NCI-H774 (cell line): ENCODE measurements around the gene RGS6.

Experiments
- DNase-seq: peaks from one replicate; lab custom pipeline; 2025; lab: John Stamatoyannopoulos, UW

The RGS6 gene

DNA sequence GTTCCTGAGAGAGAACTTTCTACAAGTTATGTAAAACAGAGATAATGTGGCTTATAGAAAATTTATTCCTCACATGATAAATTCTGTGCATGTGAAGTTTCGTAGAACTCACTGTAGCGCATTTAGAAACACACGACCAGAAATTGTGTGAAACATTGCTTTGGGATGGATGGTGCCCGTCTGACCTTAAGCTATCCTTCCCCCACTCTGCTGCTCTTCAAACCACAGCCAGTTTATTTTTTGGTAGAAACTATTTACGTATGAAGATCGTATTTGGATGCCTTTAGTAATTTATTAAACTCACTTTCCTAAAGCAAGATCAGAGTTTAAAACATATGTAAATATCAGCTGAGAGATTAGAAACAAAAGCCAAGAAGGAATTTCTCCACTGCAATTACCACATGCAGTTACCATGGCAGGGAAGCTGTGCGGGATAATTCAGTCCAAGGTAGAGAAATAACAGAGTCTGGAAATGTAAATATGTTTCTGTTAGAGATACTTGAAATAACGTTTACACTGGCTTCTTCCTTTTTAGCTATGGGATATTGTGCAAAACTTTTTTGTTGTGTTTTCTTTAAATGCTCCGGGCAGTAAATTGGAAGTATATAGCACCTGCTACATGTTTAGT is 382.7 kb downstream of the RGS6 start:
- DNase-seq = no peak

GRCh38 chr14:72315714-72316113 is 383.5 kb downstream of the RGS6 start:
- DNase-seq = no peak

DNA sequence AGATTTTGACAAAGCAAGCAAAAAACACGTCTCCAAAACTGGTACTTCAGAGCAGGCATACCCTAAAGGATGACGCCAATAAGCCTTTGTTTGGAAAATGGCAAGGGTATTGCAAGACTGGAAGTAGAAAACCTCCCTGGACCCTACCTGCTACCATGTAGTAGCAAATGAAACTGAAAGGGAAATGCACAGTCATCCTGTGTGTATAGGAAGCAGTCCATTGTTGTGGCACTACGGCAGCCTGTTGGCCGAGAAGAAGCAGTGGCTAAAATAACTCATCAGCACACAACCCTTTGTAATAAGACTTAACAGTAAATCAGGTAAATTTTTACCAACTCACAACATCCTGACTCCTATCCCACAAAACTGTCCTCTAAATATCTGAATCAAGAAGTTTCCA is 386.4 kb downstream of the RGS6 start:
- no peak for DNase-seq

DNA sequence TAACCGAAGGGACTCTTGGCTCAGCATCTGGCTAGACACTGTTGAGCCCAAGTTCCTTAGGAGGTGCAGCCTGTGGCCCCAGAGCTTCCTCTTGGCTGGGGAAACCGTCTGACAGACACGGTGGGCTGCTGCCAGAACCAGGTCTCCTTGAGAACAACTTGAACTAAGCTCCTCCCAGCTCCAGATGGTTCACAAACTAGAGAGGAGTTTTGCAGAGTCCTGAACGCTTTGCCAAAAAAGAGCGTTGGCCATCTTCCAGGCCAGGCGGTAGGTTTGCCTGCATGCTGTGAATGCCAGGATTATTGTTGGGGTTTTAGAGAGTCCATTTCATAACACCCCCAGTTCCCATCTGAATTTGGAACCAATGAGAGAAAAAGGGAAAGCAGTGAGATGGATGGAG is 399.8 kb downstream of the RGS6 start:
- no peak for DNase-seq

GRCh38 chr14:72332871-72333270 is 400.6 kb downstream of the RGS6 start:
- DNase-seq = no peak

DNA sequence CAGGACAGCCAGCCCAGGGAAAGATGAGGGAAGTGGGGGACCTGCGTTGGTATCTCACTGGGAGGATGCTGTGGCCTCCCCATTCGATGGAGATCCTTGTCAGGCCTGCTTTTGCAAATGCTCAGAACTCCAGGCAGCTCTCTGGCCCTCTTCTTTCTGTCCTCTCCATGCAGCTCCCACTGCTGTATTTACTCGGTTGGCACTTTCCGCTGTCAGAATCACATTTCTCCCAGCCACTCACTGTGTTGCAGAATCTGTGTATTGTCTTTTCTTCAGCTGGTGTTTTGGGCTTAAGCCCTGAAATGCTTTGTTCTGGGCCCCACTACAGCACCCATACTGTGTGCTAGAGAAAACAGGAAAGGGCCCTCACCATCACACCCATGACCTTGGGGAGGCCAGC is 401.1 kb downstream of the RGS6 start:
- DNase-seq = no peak

DNA sequence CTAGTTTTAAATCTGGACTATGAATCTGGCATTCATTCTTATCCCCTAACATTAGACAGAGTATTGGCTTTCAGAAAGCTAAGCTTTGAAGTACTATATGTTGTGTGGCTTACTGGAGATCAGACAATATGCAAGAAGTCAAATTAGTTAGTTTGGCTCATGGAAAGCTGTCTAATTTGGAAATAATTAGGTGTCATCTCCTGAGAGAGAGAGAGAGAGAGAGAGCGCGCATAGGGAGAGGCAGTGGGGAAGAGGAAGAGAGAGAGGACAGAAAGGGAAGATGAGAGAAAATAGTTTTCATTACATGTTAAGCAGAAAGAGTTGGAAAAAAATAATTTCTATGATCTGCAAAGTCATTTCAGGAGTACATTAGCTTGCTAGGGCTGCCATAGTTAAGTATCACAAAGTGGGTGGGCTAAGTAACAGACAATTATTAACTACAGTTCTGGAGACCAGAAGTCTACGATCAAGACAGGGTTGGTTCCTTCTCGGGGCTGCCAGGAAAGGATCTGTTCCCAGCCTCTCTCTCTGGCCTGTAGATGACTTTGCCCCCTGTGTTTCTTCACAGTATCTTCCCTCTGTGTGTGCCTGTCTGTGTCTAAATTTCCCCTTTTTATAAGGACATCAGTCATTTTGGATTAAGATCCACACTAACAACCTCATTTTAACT is 404.2 kb downstream of the RGS6 start:
- DNase-seq = no peak

DNA sequence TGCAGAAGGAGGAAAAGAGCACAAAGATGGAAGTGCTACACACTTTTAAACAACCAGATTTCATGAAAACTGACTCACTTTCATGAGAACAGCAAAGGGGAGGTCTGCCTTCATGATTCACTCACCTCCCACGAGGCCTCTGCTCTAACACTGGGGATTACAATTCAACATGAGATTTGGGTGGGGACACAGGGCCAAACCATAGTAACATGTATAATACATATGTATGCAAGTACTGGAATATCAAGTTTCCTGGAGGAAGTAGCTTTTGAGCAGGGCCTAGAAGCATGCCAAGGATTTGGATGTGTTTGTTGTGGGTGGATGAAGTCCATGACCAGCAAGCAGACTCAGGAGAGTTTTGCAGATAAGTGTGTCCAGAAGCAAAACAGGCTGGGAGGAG is 409.0 kb downstream of the RGS6 start:
- DNase-seq = no peak

DNA sequence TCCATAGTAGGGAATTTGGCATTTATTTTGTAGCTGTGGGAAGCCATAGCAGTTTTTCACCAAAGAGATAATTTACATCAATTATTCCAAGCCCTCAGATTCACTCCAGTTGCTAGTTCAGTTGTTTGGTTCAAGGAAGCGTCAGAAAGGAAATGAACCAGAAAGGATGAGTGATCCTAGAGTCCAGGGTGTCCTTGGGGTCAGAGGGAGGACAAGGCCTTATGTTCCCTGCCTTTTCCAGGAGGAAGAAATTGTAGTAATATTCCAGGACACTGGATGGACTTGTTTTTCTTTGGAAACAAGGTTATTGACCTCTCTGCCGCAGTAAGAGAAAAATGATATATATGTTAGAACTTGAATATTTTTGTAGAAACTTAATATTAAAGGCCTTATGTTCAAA is 409.5 kb downstream of the RGS6 start:
- no peak for DNase-seq

DNA sequence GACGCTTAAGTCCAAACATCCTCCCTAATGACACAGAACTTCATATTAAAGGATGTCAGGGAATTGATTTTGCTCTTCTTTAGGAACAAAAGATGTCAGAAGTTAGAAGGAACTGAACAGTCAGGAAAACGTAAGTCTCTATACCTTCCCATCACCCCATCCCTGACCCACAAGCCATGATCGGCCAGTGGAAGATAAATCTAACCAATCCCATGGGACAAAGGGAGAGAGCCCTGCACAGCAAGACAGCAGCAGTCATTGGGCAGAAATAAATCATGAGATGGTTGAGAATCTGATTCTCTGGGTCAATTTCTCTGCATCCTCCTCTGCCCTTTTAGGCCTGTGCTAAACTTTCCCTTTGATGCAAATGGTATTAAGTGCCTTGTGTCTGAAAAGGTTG is 414.9 kb downstream of the RGS6 start:
- no peak for DNase-seq

DNA sequence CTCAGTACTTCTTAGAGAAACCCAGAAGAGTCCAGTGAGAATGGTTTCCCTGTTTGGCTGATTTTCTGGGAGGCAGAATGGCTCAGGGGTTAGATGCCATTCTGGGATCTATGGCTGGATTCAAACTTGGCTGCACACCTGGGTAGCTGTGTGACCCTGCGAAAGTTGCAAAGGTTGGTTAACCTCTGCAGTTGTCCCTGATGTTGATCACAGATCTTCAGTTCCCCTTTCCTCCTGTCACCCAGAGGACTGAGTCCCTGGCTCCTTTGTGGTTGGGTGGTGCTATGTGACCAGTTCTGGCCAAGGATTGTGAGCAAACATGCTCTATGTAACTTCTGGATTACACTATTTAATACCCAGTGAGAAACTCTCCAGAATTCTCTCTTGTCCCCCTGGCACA is 418.0 kb downstream of the RGS6 start:
- DNase-seq = no peak

DNA sequence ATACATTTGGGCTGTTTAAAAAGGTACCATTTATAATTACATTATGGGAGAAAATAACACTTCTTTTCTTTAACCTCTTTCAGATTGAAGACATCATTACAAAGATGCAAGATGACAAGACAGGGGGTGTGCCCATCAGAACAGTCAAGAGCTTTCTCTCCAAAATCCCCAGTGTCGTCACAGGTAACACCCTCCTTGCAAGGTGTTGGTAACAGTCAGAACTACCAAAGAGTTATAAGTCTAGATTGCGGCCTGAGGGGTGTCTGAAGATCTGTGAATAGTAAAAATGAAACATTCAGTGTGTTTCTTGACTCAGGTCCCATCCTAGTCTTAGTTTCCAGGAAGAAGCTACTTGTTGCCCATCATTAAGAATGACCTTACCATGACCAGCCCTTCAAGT is 419.8 kb downstream of the RGS6 start:
- DNase-seq = no peak

GRCh38 chr14:72366619-72367018 is 434.4 kb downstream of the RGS6 start:
- no peak for DNase-seq

GRCh38 chr14:72369106-72369505 is 436.9 kb downstream of the RGS6 start:
- no peak for DNase-seq

- DNase-seq = no peak
These were observed 444.8 kb downstream of the RGS6 start for GRCh38 chr14:72377016-72377415.

DNA sequence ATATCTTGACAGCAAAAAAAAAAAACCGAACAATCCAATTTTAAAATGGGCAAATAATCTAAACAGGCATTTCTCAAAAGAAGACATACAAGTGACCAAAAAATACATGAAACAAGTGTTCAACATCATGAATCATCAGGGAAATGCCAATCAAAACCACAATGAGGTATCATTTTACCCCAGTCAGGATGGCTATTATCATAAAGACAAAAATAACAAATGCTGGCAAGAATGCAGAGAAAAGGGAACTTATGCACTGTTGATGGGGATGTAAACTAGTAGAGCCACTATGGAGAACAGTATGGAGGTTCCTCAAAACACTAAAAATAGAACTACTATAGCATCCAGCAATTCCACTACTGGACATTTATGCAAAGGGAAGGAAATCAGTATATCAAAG is 448.2 kb downstream of the RGS6 start:
- no peak for DNase-seq

GRCh38 chr14:72383865-72384264 is 451.6 kb downstream of the RGS6 start:
- DNase-seq = no peak

DNA sequence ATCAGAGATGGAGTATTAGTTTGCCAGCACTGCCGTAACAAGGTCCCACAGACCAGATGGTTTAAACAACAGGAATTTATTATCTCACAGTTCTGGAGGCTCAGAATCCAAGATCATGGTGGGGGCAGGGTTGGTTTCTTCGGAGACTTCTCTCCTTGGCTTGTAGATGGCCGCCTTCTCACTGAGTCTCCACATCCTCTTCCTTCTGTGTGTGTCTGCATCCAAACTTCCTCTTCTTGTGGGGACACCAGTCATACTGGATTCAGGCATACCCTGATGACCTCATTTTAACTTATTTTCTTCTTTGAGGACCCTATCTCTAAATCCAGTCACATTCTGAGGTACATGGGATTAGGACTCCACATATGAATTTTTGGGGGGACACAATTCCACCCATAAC is 455.5 kb downstream of the RGS6 start:
- no peak for DNase-seq

DNA sequence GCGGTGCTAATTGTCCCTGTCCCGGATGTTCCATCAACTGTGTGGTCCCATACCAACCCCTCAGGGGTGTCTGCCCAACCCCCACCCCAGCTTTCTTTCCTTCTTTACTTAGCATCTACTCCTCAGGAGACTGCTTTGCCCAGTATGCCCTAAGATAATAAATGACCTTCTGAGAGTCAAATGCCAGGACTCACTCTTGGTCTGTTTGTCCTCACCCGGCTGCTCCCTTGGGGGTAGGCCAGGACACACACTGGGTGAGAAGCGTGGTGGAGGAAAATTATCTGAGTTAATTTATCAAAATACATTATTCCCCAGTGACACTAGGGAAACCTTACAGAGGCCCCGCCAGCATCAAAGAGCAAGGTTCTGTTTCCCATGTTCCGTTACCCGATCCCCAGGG is 457.0 kb downstream of the RGS6 start:
- no peak for DNase-seq

GRCh38 chr14:72401101-72401625 is 468.9 kb downstream of the RGS6 start:
- DNase-seq = no peak

- DNase-seq = no peak
These were observed 469.6 kb downstream of the RGS6 start for GRCh38 chr14:72401632-72402376.

- no peak for DNase-seq
These were observed 470.1 kb downstream of the RGS6 start for GRCh38 chr14:72402377-72402772.

GRCh38 chr14:72404106-72404774 is 472.0 kb downstream of the RGS6 start:
- DNase-seq = no peak
